GM13977 (cell line): ENCODE data around the gene TRIM27.
"Not testable (repeated sequence)": the region's sequence is repeated elsewhere in the genome, so short reads cannot be mapped to it uniquely, and the experiment has no call there.

ENCODE experiments used
- DNase-seq: peaks from one replicate; pipeline ENCODE4 v3.0.0; 2012; ENCODE audit warnings: low spot score
- CTCF ChIP-seq: IDR thresholded peaks from 2 replicates; pipeline ENCODE4 v1.5.1; 2012; ENCODE audit warnings: mild to moderate bottlenecking, control low read depth; ENCODE audit not compliant: insufficient read depth; ENCODE audit errors: extremely low read depth, missing control alignments
- in situ Hi-C: fragments of 300-500 bp; cut with MboI; formaldehyde crosslinking; loops from one replicate; pipeline ENCODE4 v1.12.0; 2022; ENCODE audit warnings: low sequenced_read_pairs, low pct_unique_long_range_greater_than_20kb, mixed read lengths, inconsistent platforms; ENCODE audit not compliant: unreplicated experiment

TRIM27 gene

GRCh38 chr6:28863604-28864325, 60.0 kb downstream of the TRIM27 start:
- in situ Hi-C loops: no loop called here
- no peak for TF ChIP-seq CTCF
- DNase-seq: peak; percentile 70

- DNase-seq: no peak
- in situ Hi-C loops: no loop called here
- no peak for TF ChIP-seq CTCF
Observed at GRCh38 chr6:28862077-28862476, 61.7 kb downstream of the TRIM27 start.

GRCh38 chr6:28861339-28861738, 62.4 kb downstream of the TRIM27 start:
- in situ Hi-C loops: no loop called here
- TF ChIP-seq CTCF: no peak
- no peak for DNase-seq

- DNase-seq: no peak
- in situ Hi-C loops: no loop called here
- no peak for TF ChIP-seq CTCF
Observed at GRCh38 chr6:28860581-28860980, 63.2 kb downstream of the TRIM27 start.

GRCh38 chr6:28858963-28859362, 64.8 kb downstream of the TRIM27 start:
- TF ChIP-seq CTCF: no peak
- in situ Hi-C loops: no loop called here
- DNase-seq: no peak

GRCh38 chr6:28856620-28857005, 67.2 kb downstream of the TRIM27 start:
- no peak for DNase-seq
- no peak for TF ChIP-seq CTCF
- in situ Hi-C loops: no loop called here

GRCh38 chr6:28854405-28854804, 69.4 kb downstream of the TRIM27 start:
- in situ Hi-C loops, DNase-seq: not testable (repeated sequence)
